ENCODE results near the gene CLSTN1. TPM values are rescaled to one million over a fixed set of nuclear protein-coding genes. Genes with fewer than 3 reads are reported as not detected.

Gene CLSTN1
- total RNA-seq, 1 experiment from 2014 or later: 99.3 TPM

GRCh38 chr1:9846611-9847171 lies 22.9 kb upstream of the CLSTN1 start:
- no peaks in the 10 kb centered on the region for H3K4me1 Mint-ChIP-seq (ENCODE audit: low read depth, unreplicated experiment)
- TF ChIP-seq CTCF (IDR thresholded peaks at IDR 0.05; ENCODE audit: unreplicated experiment): no peak
- H3K36me3 Mint-ChIP-seq (ENCODE audit: insufficient read depth, unreplicated experiment): no peaks in the 10 kb centered on the region
- BruUV-seq (replicated peaks): no TSS peak
- H3K27ac Mint-ChIP-seq (ENCODE audit: unreplicated experiment): no peak overlapping the region
- intact Hi-C loops (cut with micrococcal nuclease; ENCODE audit: unreplicated experiment): no loop called here
- H3K27me3 Mint-ChIP-seq (ENCODE audit: unreplicated experiment): no peaks in the 10 kb centered on the region
- H3K4me3 Mint-ChIP-seq (ENCODE audit: low read depth, unreplicated experiment): no peak overlapping the region
- CTCF ChIA-PET: no interaction called here
- H3K9me3 Mint-ChIP-seq (ENCODE audit: low read depth, unreplicated experiment): no peaks in the 10 kb centered on the region
- DNase-seq: no peak

GRCh38 chr1:9845914-9846313 lies 22.1 kb upstream of the CLSTN1 start:
- no peaks in the 10 kb centered on the region for H3K9me3 Mint-ChIP-seq (ENCODE audit: low read depth, unreplicated experiment)
- intact Hi-C loops (cut with micrococcal nuclease; ENCODE audit: unreplicated experiment): no loop called here
- H3K36me3 Mint-ChIP-seq (ENCODE audit: insufficient read depth, unreplicated experiment): no peaks in the 10 kb centered on the region
- H3K27ac Mint-ChIP-seq (ENCODE audit: unreplicated experiment): no peak overlapping the region
- TF ChIP-seq CTCF (IDR thresholded peaks at IDR 0.05; ENCODE audit: unreplicated experiment): no peak
- CTCF ChIA-PET: no interaction called here
- no peak for DNase-seq
- BruUV-seq (replicated peaks): no TSS peak
- H3K27me3 Mint-ChIP-seq (ENCODE audit: unreplicated experiment): no peaks in the 10 kb centered on the region
- no peak overlapping the region for H3K4me3 Mint-ChIP-seq (ENCODE audit: low read depth, unreplicated experiment)
- no peaks in the 10 kb centered on the region for H3K4me1 Mint-ChIP-seq (ENCODE audit: low read depth, unreplicated experiment)

GRCh38 chr1:9844756-9845155 lies 21.0 kb upstream of the CLSTN1 start:
- no peak for DNase-seq
- no peaks in the 10 kb centered on the region for H3K9me3 Mint-ChIP-seq (ENCODE audit: low read depth, unreplicated experiment)
- no peak for TF ChIP-seq CTCF (IDR thresholded peaks at IDR 0.05; ENCODE audit: unreplicated experiment)
- BruUV-seq (replicated peaks): no TSS peak
- no peak overlapping the region for H3K4me3 Mint-ChIP-seq (ENCODE audit: low read depth, unreplicated experiment)
- H3K4me1 Mint-ChIP-seq (ENCODE audit: low read depth, unreplicated experiment): no peaks in the 10 kb centered on the region
- intact Hi-C loops (cut with micrococcal nuclease; ENCODE audit: unreplicated experiment): no loop called here
- no peaks in the 10 kb centered on the region for H3K27me3 Mint-ChIP-seq (ENCODE audit: unreplicated experiment)
- H3K27ac Mint-ChIP-seq (ENCODE audit: unreplicated experiment): no peak overlapping the region
- H3K36me3 Mint-ChIP-seq (ENCODE audit: insufficient read depth, unreplicated experiment): no peaks in the 10 kb centered on the region
- CTCF ChIA-PET: interaction anchor here (0.6 kb wide), 1 partner anchor 16 kb away, joined by 6 read pairs; no protein-coding TSS in a partner anchor

- BruUV-seq (replicated peaks): no TSS peak
- intact Hi-C loops (cut with micrococcal nuclease; ENCODE audit: unreplicated experiment): no loop called here
- Mint-ChIP-seq H3K27me3 (ENCODE audit: unreplicated experiment) (no peaks in the 10 kb centered on the region), H3K9me3 (ENCODE audit: low read depth, unreplicated experiment) (no peaks in the 10 kb centered on the region), H3K36me3 (ENCODE audit: insufficient read depth, unreplicated experiment) (no peaks in the 10 kb centered on the region), H3K4me1 (ENCODE audit: low read depth, unreplicated experiment) (no peaks in the 10 kb centered on the region), H3K27ac (ENCODE audit: unreplicated experiment) (no peak overlapping the region), H3K4me3 (ENCODE audit: low read depth, unreplicated experiment) (no peak overlapping the region)
- DNase-seq: no peak
- CTCF ChIA-PET: no interaction called here
- TF ChIP-seq CTCF (IDR thresholded peaks at IDR 0.05; ENCODE audit: unreplicated experiment): no peak
These were observed 20.3 kb upstream of the CLSTN1 start for GRCh38 chr1:9844106-9844505.

Measured in Calu3 (cell line).